NCI-H524 treated with DMSO at 0.1 percent for 48 hours (cell line): Measurements from ENCODE around the gene FILIP1L.

ENCODE experiments used
- DNase-seq: peaks from one replicate; lab custom pipeline; 2025; lab: John Stamatoyannopoulos, UW

FILIP1L gene

DNA sequence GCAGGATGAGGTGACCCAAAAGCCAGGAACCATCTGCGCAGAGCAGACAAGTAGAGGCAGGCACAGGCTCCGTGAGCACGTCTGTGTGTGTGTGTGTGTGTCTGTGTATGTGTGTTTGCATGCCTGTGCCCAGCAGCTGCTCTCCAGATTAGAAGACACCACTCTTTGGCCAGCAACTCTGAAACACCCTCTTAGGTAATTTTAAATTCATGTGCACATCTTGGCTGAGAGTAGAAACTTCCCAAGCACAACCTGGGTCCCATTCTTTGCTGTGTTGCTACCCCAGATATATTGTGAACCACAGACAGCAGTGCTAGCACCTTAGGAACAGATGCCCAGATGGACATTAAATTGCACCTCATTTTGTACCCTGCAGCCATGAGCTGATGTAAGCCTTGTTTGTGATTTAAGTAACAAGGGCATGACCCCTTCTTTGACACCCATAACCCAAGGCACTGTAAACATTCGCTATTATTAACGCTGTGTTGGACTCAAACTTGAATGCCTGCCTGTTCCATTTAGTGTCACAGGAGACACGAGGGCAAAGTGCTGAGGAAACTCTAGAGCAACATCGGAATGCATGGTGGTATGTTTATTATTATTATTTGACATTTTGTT is at the start of gene FILIP1L:
TSS of gene FILIP1L (minus strand) at position 89 of the 618 bp plus-strand sequence.
- no peak for DNase-seq

DNA sequence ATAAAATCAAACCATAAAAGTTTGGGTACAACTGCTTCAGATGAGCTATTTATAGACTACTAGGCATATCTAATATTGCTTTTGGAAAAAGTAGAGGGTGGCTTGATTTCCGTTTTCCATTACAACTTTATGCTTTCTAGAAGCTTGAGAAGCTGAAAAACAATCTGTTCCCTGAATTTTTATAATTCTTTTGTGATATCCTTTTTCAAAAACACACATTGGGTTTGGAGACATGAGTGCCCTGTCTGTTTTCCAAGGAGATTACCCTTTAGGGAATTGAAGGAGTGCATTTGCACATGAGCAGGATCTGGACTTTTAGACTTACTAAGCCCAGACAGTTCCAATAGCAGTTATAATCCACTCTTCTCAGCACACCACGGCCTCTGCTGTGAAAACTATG is 49.5 kb upstream of the FILIP1L start:
- DNase-seq = no peak

DNA sequence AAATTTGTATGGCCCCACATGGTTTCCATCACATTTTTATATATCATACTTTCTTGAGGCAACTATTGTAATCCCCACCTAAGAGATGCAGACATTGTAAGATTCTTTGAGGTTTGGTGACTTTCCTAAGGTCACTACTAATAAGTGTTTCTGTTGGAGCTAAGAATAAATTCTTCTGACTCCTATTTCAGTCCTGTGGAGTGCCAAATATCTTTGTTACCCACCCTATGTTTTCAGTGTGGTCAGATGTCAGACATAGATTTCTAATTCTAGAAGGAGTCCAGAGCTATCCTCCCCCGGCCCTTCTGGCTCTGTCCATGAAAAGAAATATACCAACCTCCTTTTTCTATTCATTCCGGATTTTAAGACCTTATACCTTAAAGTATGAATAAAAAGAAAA is 46.2 kb upstream of the FILIP1L start:
- DNase-seq = no peak

DNA sequence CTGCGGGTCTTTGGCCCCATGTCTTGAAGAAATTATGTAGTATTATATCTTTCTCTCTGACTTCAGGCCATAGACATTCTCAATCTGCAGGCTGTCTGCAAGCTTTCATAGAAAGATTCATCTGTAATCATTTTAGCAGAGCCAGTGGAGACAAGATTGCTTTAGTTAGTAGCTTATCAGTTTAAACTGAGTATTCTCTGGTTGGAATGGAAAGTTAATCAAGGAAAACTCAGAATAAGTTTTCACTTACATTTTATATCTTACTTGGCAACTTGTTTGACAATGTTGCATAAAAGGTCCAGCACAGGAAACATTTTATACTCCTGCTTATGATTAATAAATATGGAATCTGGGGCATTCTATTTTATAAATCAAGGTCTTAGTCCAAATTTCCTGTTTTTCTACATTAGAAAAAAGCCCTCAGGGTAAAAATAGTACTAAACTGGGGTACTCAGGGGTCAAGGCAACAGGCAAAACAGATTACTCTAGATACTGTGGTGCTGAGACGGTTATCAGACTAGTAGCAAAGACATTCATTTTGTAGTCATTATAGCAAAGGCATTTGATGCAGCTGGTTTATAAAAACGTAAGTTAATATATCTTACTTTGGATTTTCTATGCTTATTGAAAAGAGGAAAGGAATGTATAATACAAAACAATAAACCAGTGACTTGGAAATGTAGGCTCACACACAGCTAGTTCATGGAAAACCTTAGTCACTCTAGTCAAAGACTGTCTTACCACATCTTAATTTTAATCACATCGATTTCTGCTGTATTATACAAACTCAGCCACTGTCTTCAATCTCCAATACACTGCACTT is 45.2 kb upstream of the FILIP1L start:
- no peak for DNase-seq

DNA sequence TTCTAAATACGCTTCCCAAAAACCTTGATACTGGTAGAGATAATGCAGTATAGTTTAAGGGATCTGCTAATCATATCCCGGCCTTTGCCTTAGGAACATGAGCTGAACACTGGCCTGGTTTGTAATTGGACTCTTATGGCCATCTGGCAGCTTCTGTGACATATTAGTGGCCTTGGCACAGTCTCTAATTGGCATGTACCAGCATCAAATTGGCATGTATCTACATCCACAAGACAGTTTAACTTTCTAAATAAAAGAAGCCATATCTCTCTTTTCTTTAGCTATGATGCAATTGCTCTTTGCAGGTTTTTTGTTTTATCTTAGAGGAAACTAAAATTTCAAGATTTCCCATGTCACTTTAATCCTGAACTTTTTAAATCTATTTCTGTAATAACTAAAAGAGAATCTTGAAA is 44.6 kb upstream of the FILIP1L start:
- peak; percentile 94 for DNase-seq

DNA sequence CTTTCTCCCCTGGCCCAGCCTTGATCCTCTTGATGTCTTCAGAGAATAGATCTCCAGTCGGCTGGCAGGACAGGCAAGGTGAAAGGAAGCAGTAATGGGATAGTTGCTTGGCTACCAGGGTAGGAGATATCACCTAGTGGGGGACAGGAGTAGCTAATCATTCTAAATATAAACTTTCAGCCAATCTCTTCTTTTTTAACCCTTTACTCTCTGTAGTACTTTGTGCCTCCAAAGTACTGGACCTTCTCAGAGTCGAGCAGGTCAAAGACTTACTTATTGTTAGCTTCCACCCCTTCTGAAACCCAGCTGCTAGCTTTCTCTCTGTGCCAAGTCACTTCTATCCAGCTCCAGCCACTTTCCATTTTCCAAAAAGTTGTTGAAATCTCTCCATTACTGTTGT is 43.4 kb upstream of the FILIP1L start:
- DNase-seq = no peak

DNA sequence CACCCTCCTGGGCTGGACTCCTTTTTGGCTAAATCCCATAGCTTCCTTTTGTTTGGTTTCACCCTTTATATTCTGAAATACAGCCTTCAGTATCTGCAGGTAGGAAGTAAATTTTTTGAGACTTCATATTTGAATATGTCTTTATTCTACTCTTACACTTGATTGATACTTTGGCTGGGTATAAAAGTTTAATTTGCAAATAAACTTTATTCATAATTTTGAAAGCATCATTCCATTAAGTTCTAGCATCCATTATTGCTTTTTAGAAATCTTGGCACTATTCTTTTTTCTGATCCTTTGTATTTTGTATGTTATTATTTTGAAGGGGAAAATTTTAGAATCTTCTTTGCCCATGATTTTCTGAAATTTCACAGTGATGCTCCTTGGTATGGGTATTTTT is 41.3 kb upstream of the FILIP1L start:
- no peak for DNase-seq

DNA sequence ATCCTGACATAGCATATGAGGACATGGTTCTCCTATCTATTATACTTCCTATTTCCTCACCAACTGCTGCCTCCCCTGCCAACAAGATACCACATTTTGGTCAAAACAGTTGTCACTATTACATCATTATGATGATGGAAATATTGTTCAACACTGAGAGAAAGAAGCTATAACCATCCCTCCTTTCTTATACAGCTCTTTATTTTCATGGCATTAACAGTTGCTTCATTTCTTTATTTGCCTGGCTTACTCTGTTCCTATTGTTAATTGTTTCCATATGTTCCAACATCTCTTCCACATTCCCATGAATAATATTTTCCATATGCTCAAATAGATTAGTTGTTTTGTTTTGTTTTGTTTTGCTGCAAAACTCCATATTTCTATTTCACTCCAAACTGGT is 40.8 kb upstream of the FILIP1L start:
- no peak for DNase-seq

DNA sequence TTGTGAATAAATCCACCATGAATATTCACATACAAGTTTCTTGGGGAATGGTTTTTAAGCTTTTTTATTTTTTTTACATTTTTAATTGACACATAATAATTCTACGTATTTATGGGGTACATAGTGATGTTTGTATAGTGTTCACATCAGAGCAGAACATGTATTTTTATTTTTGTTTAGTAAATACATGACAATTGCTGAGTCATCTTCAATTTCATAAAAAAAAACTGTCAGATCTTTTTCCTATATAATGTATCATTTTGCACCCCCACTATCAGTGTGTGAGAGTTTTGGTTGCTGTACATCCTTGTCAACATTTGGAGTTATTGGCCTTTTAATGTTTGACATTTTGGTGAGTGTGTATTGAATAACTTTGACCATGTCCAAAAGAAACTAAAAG is 39.9 kb upstream of the FILIP1L start:
- no peak for DNase-seq

DNA sequence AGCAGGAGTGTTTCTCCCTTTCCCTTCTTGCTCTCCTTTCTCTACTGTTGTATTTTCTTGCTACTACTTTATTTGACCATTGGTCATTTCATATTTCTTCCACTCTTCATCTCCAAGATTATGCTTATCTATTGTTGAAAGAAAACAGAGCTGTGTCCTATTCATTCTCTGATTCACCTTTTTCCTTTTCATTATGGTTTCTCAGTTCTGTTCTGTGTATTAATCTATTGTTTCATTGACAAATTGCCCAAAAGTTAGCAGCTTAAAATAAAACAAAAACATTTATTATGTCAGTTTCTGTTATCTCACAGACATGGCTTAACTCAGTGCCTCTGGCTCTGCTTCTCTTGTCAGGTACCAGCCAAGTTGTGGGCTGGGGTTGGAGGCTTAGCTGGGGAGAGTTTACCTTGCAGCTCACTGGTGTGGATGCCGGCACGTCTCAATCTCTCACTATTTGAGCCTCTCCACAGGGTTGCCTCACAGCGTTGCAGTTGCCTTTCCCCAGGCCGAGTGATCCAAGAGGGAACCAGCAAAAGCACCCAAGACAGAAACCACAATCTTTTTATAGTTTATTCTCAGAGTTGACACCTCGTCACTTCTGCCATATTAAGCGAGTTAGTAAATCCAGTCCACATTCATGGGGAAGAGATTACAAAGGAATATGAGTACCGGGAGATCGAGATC is 36.9 kb upstream of the FILIP1L start:
- no peak for DNase-seq

DNA sequence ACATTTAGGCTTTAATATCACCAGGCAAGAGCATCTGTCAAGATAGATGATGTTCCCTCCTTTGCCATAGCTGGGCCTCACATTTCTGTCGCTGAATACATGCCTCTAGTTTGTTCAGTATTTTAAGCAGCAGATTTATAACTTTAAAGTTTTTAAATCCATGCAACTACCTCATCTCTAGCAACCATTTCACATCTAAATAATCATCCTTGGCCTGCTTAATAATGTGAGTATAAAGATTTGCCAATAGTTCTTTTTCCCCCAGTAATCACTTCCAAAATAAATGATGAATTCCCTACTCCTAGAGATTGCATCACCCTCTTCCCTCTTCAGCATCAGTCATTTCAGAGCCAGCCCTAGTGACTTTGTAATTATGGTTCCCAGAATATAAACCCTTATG is 36.2 kb upstream of the FILIP1L start:
- no peak for DNase-seq

DNA sequence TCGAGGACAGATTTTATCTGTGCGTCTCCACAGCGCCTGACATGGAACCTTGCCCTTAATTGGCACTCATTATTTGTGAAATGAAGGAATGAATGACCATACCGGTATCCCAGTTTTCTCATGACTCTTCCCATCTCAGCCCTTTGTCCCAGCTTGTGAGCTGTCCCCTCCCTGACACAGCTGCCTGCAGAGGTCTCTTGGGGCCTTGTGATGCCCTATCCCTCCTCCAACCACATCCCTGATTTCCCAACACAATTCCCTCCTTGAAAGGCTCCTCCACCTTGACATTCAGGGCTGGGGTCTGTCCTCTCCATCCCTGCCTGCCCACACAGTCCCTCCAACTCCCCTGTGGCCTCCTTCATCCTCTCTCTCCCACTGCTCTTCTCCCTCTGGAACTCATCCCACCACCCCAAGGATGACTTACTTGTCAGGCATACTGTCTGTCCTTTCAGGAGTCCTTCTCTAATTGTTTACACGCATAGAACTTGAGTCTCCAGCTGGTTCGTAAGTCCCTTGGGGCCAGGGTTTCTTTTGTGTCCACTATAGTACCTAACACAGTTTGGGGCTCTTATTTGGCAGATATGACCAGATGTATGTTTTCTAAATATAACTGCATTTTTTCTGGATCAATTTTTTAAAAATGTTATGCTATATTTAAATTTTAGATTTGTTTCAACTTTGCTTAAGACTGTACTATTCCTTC is 35.6 kb upstream of the FILIP1L start:
- no peak for DNase-seq

DNA sequence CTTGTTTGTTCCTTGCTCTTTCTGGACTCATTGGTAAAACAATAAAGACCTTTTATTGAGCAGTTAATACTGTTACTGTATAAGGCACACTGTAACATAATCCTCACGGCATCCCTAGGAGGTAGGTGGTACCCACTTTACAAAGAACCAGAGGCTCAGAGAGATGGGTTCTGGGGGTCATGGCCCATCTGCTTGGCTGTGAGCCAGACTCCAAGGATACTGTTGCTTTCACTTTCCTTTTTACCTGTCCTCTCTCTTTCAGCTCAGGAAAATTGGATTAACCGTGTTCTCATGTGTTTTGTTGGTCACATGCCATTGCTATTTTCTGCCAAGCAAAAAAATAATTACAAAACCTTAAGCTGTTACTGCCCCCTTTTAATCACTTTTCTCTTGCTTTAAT is 34.8 kb upstream of the FILIP1L start:
- no peak for DNase-seq

DNA sequence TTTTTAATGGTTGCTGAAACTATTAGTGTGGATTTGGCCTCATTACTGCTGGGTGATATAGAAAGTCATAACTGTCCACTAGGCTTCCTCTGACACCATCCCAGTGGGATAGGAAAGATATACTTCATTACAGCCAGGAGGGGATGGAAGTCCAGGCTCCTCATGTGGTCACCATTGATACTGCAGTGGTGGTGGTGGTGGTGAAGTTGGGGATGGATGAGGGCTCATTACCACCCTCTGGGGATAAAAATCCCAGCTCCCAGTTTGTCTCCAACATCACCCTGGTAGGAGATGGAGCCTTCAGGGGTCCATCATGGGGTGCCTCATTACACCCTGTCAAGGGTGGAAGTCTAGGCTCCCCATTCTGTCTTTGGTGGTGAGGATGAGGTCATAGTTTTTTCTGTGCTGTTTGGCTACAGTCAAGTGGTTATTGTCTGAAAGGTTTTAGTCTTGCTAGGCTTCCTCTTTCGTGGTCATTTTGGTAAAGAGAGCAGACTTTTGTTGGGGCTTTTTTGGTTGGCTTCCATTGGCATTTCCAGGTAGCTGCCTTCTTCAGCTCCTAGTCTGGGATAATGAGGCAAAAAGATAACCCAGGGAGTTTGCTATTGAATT is 30.1 kb upstream of the FILIP1L start:
- DNase-seq = no peak

DNA sequence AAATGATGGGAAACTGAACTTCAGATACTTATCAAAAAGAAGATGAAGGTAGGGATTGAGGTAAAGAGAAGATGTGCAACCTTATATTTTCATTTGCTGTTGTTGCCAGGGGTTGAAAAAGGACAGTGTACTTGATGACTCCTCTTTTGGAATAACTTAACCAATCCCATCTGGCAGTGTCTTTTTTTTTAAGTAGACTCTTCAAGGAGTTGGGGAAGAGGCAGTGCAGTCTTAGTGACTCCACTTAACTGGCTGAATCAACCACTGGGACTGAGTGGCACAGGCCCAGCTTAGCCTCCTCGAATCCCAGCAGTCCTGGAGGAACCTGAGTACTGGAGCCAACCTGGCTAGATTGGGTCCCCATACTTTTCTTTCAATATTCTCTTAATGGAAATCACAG is 27.3 kb upstream of the FILIP1L start:
- peak; percentile 50 for DNase-seq

DNA sequence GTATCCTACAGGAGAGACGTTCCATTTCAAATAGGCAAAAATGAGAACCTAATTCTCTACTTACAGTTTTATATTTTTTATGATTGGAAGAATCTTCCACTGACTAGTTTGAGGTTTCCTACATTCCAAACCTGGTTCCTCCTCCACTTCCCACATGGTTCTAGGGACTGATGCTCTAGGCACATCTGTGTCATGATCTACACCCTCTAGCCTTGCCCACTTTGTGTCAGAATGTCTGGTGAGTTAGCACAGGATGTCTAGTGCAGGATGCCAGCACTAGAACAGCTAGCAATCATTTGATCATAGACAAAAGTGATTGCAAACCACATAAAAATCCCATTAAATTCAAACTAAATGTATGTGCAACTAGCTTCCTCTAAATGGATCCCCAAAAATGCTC is 26.7 kb upstream of the FILIP1L start:
- DNase-seq = no peak

DNA sequence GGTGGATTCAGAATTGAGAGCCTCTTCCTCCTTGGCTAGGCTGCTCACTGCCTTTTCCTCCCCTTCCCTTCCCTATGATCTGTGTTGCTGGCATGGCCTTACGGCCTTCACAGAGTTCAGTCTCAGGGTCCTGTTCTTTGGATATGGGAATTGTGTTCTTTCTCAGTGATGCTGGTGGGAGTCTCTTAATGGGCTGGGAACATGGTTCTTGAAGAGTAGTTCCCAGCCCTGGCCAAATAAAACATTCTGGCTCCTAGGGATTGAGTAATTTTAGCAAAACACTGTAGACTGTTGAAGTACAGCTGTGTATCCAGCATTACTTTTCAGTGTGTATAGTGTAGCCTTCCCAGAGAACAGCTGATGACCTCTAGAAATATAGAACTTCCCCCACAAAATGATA is 22.6 kb upstream of the FILIP1L start:
- DNase-seq = no peak

DNA sequence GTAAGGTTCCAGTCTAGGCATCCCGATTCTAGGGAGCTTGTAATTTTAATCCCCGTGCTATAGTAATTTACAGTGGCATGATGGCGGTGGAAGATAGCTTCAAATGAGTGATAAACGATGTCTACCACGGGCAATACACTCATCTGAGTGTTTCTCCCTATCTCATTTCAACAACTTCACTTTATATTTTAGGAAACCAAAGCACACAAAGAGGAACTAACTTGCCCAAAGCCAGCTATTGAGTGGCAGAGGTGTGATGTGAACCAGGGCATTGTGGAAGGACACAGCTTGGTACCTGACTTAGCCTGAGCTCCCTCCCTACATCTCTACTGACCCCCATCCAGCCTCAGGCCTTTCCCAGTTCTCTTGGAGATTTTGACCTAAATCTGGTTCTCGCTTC is 16.9 kb upstream of the FILIP1L start:
- no peak for DNase-seq

DNA sequence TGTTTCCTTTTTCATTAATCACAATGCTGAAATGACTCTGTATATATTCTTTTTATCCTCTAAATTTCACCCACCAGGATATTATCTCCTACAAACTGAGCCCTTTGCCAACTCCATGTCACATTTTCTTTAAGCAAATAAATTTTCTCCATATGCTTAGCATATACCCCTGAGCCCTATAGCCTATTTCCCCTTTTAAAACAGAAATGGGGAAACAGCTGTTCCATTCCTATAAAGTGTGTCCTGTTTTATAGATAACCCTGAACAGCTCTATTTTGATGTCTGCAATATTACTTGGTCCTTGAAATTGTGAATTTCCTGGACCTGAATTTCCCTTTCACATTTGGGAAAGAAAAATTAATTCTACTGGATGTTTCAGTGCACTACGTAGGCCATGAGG is 15.6 kb upstream of the FILIP1L start:
- DNase-seq = no peak

DNA sequence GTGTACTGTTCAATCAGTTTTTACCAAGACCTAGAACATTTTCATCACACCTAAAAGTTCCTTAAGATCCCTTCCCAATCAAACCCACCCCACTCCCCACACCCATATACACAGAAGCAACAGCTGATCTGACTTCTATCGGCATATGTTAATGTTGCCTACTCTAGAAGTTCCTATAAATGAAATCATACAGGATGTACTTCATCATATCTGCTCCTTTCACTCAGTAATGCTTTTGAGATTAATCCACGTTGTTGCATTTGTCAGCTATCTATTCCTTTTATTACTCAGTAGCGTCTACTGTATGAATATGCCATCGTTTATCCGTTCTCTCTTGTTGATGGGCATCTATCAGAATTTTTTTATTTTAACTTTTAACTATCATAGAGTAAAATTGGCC is 14.3 kb upstream of the FILIP1L start:
- no peak for DNase-seq

DNA sequence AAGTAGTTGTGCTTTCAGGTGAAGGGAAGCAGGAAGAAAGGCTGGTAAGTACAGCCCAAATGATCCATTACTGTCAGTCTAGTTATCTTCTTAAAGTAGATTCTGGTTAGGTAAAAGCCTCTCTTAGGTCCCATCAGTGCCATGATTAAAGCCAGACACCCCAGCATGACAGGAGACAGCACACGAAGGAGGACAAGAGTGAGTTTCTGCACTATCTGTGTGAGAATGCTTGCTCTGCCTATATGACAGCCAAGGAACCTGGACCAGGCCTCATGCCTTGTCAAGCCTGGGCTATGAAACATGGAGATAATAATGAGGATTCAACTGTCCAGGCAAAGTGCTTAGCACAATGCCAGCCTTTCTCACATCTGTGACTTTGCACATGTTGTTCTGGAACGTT is 13.5 kb upstream of the FILIP1L start:
- no peak for DNase-seq
